Right lobe of liver (tissue), 4 donors: ENCODE measurements around the gene CAMK2B.

Experiments
- POLR2A ChIP-seq: fragments of 450-650 bp; IDR thresholded peaks from one replicate; pipeline ENCODE4 v1.6.1; 2017; ENCODE audit warnings: antibody characterized with exemption, mild to moderate bottlenecking
- TF ChIP-seq, protein P1 (sequence below), 4 donors: fragments of 200-600 bp in 3 of 4; fragments of 450-650 bp in 1 of 4; IDR thresholded peaks; one replicate each; pipeline versions ENCODE4 v1.5.1 to v1.8.0; 2016 to 2022; ENCODE audit warnings: antibody characterized with exemption in 4 of 4, mild to moderate bottlenecking in 2 of 4
- donor health status: DM: no; HTN: no; CAD: no.
- donor health status: DM: no; HTN: no; CAD: no.
- donor health status: DM: no; HTN: yes; CAD: no.

DNA sequence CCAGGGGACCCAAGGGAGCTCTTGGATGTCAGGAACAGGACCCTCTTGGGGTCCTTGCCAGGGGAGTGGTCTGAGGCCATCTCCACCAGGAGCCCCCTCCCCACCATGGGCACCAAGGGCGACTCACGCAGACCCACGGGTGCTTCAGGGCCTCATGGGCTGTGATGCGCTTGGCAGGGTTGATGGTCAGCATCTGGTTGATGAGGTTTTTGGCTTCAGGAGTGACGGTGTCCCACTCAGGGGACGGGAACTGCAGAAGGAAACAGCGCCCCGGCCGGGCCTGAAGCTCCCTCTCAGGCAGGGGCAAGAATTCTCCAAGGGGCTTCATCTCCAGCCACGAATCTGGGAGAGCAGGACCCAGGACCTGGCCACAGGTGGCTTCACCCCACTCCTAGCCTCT lies 83.3 kb downstream of the CAMK2B start:
- TF ChIP-seq, protein P1, sequence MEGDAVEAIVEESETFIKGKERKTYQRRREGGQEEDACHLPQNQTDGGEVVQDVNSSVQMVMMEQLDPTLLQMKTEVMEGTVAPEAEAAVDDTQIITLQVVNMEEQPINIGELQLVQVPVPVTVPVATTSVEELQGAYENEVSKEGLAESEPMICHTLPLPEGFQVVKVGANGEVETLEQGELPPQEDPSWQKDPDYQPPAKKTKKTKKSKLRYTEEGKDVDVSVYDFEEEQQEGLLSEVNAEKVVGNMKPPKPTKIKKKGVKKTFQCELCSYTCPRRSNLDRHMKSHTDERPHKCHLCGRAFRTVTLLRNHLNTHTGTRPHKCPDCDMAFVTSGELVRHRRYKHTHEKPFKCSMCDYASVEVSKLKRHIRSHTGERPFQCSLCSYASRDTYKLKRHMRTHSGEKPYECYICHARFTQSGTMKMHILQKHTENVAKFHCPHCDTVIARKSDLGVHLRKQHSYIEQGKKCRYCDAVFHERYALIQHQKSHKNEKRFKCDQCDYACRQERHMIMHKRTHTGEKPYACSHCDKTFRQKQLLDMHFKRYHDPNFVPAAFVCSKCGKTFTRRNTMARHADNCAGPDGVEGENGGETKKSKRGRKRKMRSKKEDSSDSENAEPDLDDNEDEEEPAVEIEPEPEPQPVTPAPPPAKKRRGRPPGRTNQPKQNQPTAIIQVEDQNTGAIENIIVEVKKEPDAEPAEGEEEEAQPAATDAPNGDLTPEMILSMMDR (IDR thresholded peaks at IDR 0.05): no peak
- TF ChIP-seq POLR2A: no peak
